ENCODE results near the gene NECTIN4. TPM values are rescaled to one million over a fixed set of nuclear protein-coding genes. Genes with fewer than 3 reads are reported as not detected.

NECTIN4 gene
- total RNA-seq, 1 donor from 2014 or later: not detected

DNA sequence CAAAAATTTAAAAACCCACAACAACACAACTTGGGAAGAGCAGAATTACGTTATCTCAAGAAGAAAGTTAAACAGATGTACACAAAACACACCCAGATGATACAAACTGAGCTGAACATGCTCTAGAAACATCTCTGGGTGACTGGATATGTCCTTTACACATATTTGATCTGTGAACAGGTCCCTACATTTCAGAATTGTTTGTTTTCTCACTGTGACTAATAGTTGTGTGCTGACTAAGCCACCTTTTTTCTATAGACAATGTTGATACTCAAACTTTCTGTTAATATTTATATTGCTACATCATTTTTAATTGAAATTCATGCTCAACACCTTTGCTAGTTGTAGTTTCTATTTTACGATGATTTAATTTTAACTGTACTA, 67.4 kb downstream of the NECTIN4 start:
- H3K27me3 Mint-ChIP-seq (ENCODE audit: insufficient read depth, low read depth): peaks cover 38% of the 10 kb centered on the region

DNA sequence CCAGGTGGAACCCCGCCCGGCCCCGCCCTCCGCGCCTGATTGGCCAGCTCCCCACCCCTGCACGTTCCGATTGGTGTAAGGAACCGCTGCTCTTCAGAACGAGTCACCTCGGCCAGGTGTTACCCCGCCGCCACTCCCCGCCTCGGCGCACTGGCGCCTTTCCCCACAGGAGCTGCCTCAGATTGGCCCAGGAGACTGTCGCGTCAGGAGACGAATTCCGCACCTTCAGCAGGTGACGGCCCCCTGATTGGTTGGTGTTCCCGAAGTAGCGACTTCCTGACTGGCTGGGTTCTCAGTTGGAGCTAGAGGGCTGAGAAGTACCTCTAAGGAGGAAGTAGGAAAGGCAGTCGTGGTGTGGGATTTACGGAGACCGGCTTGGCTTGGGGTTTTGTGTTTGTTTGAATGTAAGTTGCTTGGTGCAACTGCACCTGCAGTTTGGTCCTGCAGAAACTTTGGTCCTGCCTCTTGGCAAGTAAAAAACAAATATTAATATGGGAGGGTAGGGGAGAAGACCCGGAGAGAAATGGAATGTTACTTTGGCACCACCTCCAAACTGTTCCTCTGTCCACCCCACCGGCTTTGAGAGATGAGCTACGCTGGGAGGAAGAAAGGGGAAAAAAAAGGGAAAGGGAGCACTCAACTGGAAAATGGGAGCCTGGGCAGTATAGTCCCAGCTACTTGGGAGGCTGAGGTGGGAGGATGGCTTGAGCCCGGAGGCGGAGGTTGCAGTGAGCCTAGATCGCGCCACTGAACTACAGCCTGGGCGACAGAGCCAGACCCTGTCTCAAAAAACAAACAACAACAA, 68.0 kb downstream of the NECTIN4 start:
- TF ChIP-seq EZH2 (IDR thresholded peaks at IDR 0.05) (no peak), EZH2phosphoT487 (IDR thresholded peaks at IDR 0.05) (no peak)
- TF ChIP-seq, protein P1, sequence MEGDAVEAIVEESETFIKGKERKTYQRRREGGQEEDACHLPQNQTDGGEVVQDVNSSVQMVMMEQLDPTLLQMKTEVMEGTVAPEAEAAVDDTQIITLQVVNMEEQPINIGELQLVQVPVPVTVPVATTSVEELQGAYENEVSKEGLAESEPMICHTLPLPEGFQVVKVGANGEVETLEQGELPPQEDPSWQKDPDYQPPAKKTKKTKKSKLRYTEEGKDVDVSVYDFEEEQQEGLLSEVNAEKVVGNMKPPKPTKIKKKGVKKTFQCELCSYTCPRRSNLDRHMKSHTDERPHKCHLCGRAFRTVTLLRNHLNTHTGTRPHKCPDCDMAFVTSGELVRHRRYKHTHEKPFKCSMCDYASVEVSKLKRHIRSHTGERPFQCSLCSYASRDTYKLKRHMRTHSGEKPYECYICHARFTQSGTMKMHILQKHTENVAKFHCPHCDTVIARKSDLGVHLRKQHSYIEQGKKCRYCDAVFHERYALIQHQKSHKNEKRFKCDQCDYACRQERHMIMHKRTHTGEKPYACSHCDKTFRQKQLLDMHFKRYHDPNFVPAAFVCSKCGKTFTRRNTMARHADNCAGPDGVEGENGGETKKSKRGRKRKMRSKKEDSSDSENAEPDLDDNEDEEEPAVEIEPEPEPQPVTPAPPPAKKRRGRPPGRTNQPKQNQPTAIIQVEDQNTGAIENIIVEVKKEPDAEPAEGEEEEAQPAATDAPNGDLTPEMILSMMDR (IDR thresholded peaks at IDR 0.05): no peak
- Histone ChIP-seq H4K20me1 (ENCODE audit: low read depth) (peaks cover 25% of the 10 kb centered on the region), H3K27ac (no peak overlapping the region), H3K4me1 (peaks cover 22% of the 10 kb centered on the region), H3K9me3 (ENCODE audit: low read depth) (no peaks in the 10 kb centered on the region), H3K27me3 (no peaks in the 10 kb centered on the region), H3F3A (ENCODE audit: low read depth) (peaks cover 24% of the 10 kb centered on the region), H3K4me2 (peak overlapping the region; percentile 94), H2AFZ (replicated peaks) (peak overlapping the region; percentile 69), H3K79me2 (ENCODE audit: low read depth) (peaks cover 42% of the 10 kb centered on the region), H3K36me3 (no peaks in the 10 kb centered on the region), H3K9ac (no peak overlapping the region), H3K4me3 (peak overlapping the region; percentile 77)
- Mint-ChIP-seq H3K27ac (no peak overlapping the region), H3K4me1 (peaks cover 24% of the 10 kb centered on the region), H3K36me3 (no peaks in the 10 kb centered on the region), H3K4me3 (peak overlapping the region; percentile 90), H3K9me3 (no peaks in the 10 kb centered on the region), H3K27me3 (ENCODE audit: insufficient read depth, low read depth) (peaks cover 38% of the 10 kb centered on the region)
- peak; percentile 92 for DNase-seq (ENCODE audit: low spot score)

More for the DNA sequence above, 67.4 kb downstream of the NECTIN4 start:
- Histone ChIP-seq H4K20me1 (ENCODE audit: low read depth) (peaks cover 22% of the 10 kb centered on the region), H3K79me2 (ENCODE audit: low read depth) (peaks cover 37% of the 10 kb centered on the region), H3K27ac (no peak overlapping the region), H3K4me3 (no peak overlapping the region), H3K36me3 (no peaks in the 10 kb centered on the region), H2AFZ (replicated peaks) (no peak overlapping the region), H3K4me1 (peaks cover 22% of the 10 kb centered on the region), H3K4me2 (peak overlapping the region; percentile 94), H3K9ac (no peak overlapping the region), H3K9me3 (ENCODE audit: low read depth) (no peaks in the 10 kb centered on the region), H3F3A (ENCODE audit: low read depth) (peaks cover 24% of the 10 kb centered on the region), H3K27me3 (no peaks in the 10 kb centered on the region)
- Mint-ChIP-seq H3K4me1 (peaks cover 22% of the 10 kb centered on the region), H3K4me3 (peak overlapping the region; percentile 90), H3K27ac (no peak overlapping the region), H3K36me3 (no peaks in the 10 kb centered on the region), H3K9me3 (peaks cover 1% of the 10 kb centered on the region)
- TF ChIP-seq, protein P1 (IDR thresholded peaks at IDR 0.05): no peak
- TF ChIP-seq EZH2phosphoT487 (IDR thresholded peaks at IDR 0.05): no peak
- TF ChIP-seq EZH2 (IDR thresholded peaks at IDR 0.05): no peak
- no peak for DNase-seq (ENCODE audit: low spot score)

Small RNA genes within 50 kb of the gene (small RNA-seq; reads per million reads assigned to genes)
- not detected for gene AL591806.2

Other genes starting within 250 kb of the NECTIN4 start
- gene CD244, start 226.7 kb downstream of the NECTIN4 start, total RNA-seq (ENCODE audit: low replicate concordance): not detected in 2 replicates
- gene ITLN1, start 204.4 kb downstream of the NECTIN4 start, total RNA-seq (ENCODE audit: low replicate concordance): not detected in 2 replicates
- not detected in 2 replicates for gene ITLN2, start 134.7 kb downstream of the NECTIN4 start, total RNA-seq (ENCODE audit: low replicate concordance)
- 60.0 and 69.3 TPM in 2 replicates for gene F11R, start 68.4 kb downstream of the NECTIN4 start, total RNA-seq (ENCODE audit: low replicate concordance)
- gene TSTD1, start 50.6 kb downstream of the NECTIN4 start, total RNA-seq (ENCODE audit: low replicate concordance): 29.9 and 59.9 TPM in 2 replicates
- gene USF1, start 43.6 kb downstream of the NECTIN4 start, total RNA-seq (ENCODE audit: low replicate concordance): 74.4 and 103 TPM in 2 replicates
- gene ARHGAP30, start 19.7 kb downstream of the NECTIN4 start, total RNA-seq (ENCODE audit: low replicate concordance): 0.06 TPM in 1 of 2 replicates, not detected in the other
- gene KLHDC9, start 8.8 kb upstream of the NECTIN4 start, total RNA-seq (ENCODE audit: low replicate concordance): 12.6 and 22.6 TPM in 2 replicates
- gene PFDN2, start 28.5 kb upstream of the NECTIN4 start, total RNA-seq (ENCODE audit: low replicate concordance): 57.6 and 74.1 TPM in 2 replicates
- gene NIT1, start 28.5 kb upstream of the NECTIN4 start, total RNA-seq (ENCODE audit: low replicate concordance): 39.5 and 46.3 TPM in 2 replicates
- gene DEDD, start 43.1 kb upstream of the NECTIN4 start, total RNA-seq (ENCODE audit: low replicate concordance): 29.7 and 34.8 TPM in 2 replicates
- 114 and 133 TPM in 2 replicates for gene UFC1, start 64.4 kb upstream of the NECTIN4 start, total RNA-seq (ENCODE audit: low replicate concordance)
- 6.7 and 19.0 TPM in 2 replicates for gene USP21, start 69.9 kb upstream of the NECTIN4 start, total RNA-seq (ENCODE audit: low replicate concordance)
- 18.3 and 42.4 TPM in 2 replicates for gene PPOX, start 76.9 kb upstream of the NECTIN4 start, total RNA-seq (ENCODE audit: low replicate concordance)
- 9.5 and 36.5 TPM in 2 replicates for gene B4GALT3, start 87.9 kb upstream of the NECTIN4 start, total RNA-seq (ENCODE audit: low replicate concordance)
- 1.3 and 5.4 TPM in 2 replicates for gene ADAMTS4, start 109.5 kb upstream of the NECTIN4 start, total RNA-seq (ENCODE audit: low replicate concordance)
- gene NDUFS2, start 112.8 kb upstream of the NECTIN4 start, total RNA-seq (ENCODE audit: low replicate concordance): 105 and 107 TPM in 2 replicates
- 0.34 TPM in 1 of 2 replicates, not detected in the other for gene FCER1G, start 125.7 kb upstream of the NECTIN4 start, total RNA-seq (ENCODE audit: low replicate concordance)
- gene APOA2, start 134.1 kb upstream of the NECTIN4 start, total RNA-seq (ENCODE audit: low replicate concordance): not detected in 2 replicates
- gene TOMM40L, start 136.5 kb upstream of the NECTIN4 start, total RNA-seq (ENCODE audit: low replicate concordance): 7.2 and 9.8 TPM in 2 replicates
- not detected in 2 replicates for gene NR1I3, start 148.6 kb upstream of the NECTIN4 start, total RNA-seq (ENCODE audit: low replicate concordance)
- gene PCP4L1, start 169.2 kb upstream of the NECTIN4 start, total RNA-seq (ENCODE audit: low replicate concordance): 0.46 and 0.69 TPM in 2 replicates
- 1.1 and 2.0 TPM in 2 replicates for gene MPZ, start 220.4 kb upstream of the NECTIN4 start, total RNA-seq (ENCODE audit: low replicate concordance)
- gene SDHC, start 224.8 kb upstream of the NECTIN4 start, total RNA-seq (ENCODE audit: low replicate concordance): 61.2 and 95.7 TPM in 2 replicates

Data from neural progenitor cell (in vitro differentiated cells).